ENCODE data around the gene SLC12A4.
A peak's percentile ranks its signal among the peaks of the same experiment; 100 is the strongest.

Gene SLC12A4

DNA sequence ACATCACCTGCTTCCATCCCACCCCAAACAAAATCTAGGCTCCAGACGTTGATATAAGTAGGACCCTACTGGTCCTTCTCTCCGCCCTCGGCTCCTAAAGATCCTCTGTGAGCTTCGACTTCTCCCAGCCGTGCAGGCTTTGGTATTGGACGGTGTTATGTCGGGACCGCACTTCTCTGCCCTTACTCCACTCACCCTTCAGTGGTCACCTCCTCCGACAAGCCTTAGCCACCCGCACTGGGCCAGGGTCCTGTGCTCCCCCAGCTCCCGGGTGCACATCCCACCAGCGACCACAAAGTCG, 33.4 kb downstream of the SLC12A4 start:
- peak overlapping the region; percentile 76 for H3K4me2 ChIP-seq (ENCODE audit: low read depth, low read length, poor library complexity, severe bottlenecking)
- peak overlapping the region; percentile 89 for H3K9ac ChIP-seq (ENCODE audit: low read length)
- H3K79me2 ChIP-seq (ENCODE audit: insufficient read depth, low read length): peaks cover 25% of the 10 kb centered on the region
- peak overlapping the region; percentile 75 for H3K4me3 ChIP-seq (ENCODE audit: insufficient read depth, low read length, poor library complexity, severe bottlenecking)
- no peaks in the 10 kb centered on the region for H4K20me1 ChIP-seq (ENCODE audit: low read depth, low read length)
- no peaks in the 10 kb centered on the region for H3K27me3 ChIP-seq (ENCODE audit: low read length)
- H3K9me2 ChIP-seq (replicated peaks; ENCODE audit: insufficient read depth, low read length): no peaks in the 10 kb centered on the region
- no peaks in the 10 kb centered on the region for H3K36me3 ChIP-seq (ENCODE audit: low read length)
- peaks cover 4% of the 10 kb centered on the region for H3F3A ChIP-seq (ENCODE audit: insufficient read depth)
- H3K9me3 ChIP-seq (ENCODE audit: insufficient read depth, low read length): no peaks in the 10 kb centered on the region
- peak overlapping the region; percentile 19 for H2AFZ ChIP-seq (ENCODE audit: low read depth, low read length, severe bottlenecking)
- H3K27ac ChIP-seq (ENCODE audit: low read depth, low read length): peak overlapping the region; percentile 5; the same call in 1 of the 2 replicates
- TF ChIP-seq EZH2phosphoT487 (conservative IDR thresholded peaks at IDR 0.05; ENCODE audit: low read length): no peak
- TF ChIP-seq CTCF (IDR thresholded peaks at IDR 0.05; ENCODE audit: insufficient read depth, low read length, poor library complexity, severe bottlenecking): no peak

DNA sequence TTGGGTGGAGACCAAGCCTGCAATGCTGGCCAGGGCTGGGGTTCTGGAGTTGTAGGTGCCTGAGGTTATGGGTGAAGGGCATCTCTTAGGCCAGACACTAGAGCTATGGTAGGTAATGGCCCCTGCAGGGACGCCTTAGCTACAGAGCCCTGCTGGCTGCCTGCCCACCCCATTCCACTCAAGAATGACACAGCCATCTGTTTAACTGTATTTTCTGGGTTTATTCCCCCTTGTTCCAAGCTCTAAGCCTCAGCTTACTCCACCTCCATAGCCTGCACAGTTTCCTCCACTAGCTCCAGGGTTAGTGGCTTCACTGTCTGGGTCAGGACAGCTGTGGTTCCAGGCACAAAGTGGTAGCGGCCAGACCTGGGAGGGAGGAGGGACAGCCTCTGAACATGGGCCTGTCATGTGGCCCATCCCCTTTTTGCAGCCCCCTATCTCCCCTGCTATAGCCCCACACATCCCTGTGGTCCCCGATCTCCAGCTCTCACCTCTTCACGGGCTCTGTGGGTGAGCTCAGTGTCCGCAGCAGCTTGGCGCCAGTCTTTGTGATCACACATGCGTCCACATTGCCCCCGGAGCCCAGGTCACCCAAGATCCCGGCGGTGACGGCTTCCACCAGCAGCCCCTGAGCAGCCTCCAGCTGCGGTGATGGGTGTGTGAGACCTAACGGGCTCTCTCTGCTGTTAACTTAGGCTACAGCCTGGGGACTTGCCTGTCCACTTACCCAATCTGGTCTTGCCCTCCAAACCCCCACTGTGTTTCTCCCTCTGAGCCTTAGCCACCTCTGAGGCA, 33.9 kb downstream of the SLC12A4 start:
- H3K27ac ChIP-seq (ENCODE audit: low read depth, low read length): no peak overlapping the region; the same call in 1 of the 2 replicates

GRCh38 chr16:67933805-67934204, 34.6 kb downstream of the SLC12A4 start:
- TF ChIP-seq CTCF (IDR thresholded peaks at IDR 0.05; ENCODE audit: insufficient read depth, low read length, poor library complexity, severe bottlenecking): no peak
- TF ChIP-seq EZH2phosphoT487 (conservative IDR thresholded peaks at IDR 0.05; ENCODE audit: low read length): no peak
- Histone ChIP-seq H3K27me3 (ENCODE audit: low read length) (no peaks in the 10 kb centered on the region), H3K9me2 (replicated peaks; ENCODE audit: insufficient read depth, low read length) (no peaks in the 10 kb centered on the region), H3K36me3 (ENCODE audit: low read length) (no peaks in the 10 kb centered on the region), H2AFZ (ENCODE audit: low read depth, low read length, severe bottlenecking) (no peak overlapping the region), H4K20me1 (ENCODE audit: low read depth, low read length) (no peaks in the 10 kb centered on the region), H3K27ac (ENCODE audit: low read depth, low read length) (no peak overlapping the region), H3K79me2 (ENCODE audit: insufficient read depth, low read length) (peaks cover 17% of the 10 kb centered on the region), H3K4me2 (ENCODE audit: low read depth, low read length, poor library complexity, severe bottlenecking) (no peak overlapping the region), H3K9me3 (ENCODE audit: insufficient read depth, low read length) (no peaks in the 10 kb centered on the region), H3F3A (ENCODE audit: insufficient read depth) (peaks cover 4% of the 10 kb centered on the region), H3K4me3 (ENCODE audit: insufficient read depth, low read length, poor library complexity, severe bottlenecking) (no peak overlapping the region), H3K9ac (ENCODE audit: low read length) (no peak overlapping the region)

More for the DNA sequence above, 33.9 kb downstream of the SLC12A4 start:
- Histone ChIP-seq H3K79me2 (ENCODE audit: insufficient read depth, low read length) (peaks cover 20% of the 10 kb centered on the region), H3K4me3 (ENCODE audit: insufficient read depth, low read length, poor library complexity, severe bottlenecking) (peak overlapping the region; percentile 75), H3K4me2 (ENCODE audit: low read depth, low read length, poor library complexity, severe bottlenecking) (peak overlapping the region; percentile 76), H4K20me1 (ENCODE audit: low read depth, low read length) (no peaks in the 10 kb centered on the region), H3K9ac (ENCODE audit: low read length) (peak overlapping the region; percentile 89), H3K9me3 (ENCODE audit: insufficient read depth, low read length) (no peaks in the 10 kb centered on the region), H3K27me3 (ENCODE audit: low read length) (no peaks in the 10 kb centered on the region), H3K9me2 (replicated peaks; ENCODE audit: insufficient read depth, low read length) (no peaks in the 10 kb centered on the region), H3F3A (ENCODE audit: insufficient read depth) (peaks cover 4% of the 10 kb centered on the region), H2AFZ (ENCODE audit: low read depth, low read length, severe bottlenecking) (no peak overlapping the region), H3K36me3 (ENCODE audit: low read length) (no peaks in the 10 kb centered on the region)
- no peak for TF ChIP-seq EZH2phosphoT487 (conservative IDR thresholded peaks at IDR 0.05; ENCODE audit: low read length)
- TF ChIP-seq CTCF (IDR thresholded peaks at IDR 0.05; ENCODE audit: insufficient read depth, low read length, poor library complexity, severe bottlenecking): no peak

All from SU-DHL-6 (cell line).